ENCODE measurements around the gene TUBA4A.

DNA sequence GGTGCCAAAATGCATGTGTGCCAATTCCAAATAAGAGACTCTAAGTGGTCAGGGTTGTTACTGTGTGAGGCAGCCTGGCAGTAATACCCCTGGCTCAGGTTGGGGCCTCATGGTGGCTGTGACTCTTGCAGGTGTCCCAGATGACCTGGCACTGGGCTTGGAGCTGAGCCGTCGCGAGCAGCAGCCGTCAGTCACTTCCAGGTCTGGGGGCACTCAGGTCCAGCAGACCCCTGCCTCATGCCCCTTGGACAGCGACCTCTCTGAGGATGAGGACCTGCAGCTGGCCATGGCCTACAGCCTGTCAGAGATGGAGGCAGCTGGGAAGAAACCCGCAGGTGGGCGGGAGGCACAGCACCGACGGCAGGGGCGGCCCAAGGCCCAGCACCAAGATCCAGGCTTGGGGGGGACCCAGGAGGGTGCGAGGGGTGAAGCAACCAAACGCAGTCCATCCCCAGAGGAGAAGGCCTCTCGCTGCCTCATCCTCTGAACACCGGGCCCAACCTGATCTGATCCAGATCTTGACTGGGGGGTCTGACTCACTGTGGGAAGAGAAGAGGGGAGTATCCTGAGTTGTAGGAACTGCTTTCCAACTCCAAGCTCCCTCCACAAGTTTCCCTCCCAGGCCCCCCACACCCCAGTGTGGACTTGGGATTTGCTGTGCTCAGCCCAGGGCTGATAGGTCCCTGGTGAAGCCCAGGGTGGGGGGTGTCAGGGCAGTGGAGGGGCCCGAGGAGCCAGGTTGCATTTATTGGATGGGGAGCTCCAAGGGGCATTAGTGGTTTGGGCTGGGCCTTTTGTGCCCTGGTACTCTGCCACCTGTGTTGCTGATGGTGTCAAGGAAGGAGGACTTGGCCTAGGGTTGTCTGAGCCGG is 31.0 kb upstream of the TUBA4A start:
- TF ChIP-seq CTCF (IDR thresholded peaks at IDR 0.05) = no peak
- no peak for TF ChIP-seq POLR2A (IDR thresholded peaks at IDR 0.05)

Measured in testis (tissue), 2 donors.